ENCODE results near the gene BLCAP.
"Not testable (repeated sequence)": the region's sequence is repeated elsewhere in the genome, so short reads cannot be mapped to it uniquely, and the experiment has no call there.

The BLCAP gene

DNA sequence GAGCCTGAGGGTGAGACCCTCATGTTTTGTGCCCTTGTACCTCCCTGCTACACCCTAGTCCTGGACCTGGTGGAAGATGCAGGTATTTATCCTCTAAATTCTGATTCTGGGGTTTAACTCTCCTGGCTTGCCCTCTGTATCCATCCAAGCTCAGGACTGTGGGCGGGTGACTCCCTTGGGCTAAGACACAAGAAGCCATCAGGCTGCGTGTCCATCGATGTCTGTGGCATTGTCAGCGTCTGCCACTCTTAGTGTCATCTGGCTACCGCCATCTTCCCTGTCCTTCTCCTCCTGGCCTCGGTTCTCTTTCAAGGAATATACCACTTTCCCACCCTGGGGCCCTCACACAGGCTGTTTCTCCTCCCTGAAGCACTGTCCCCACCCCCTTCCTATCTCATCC lies 28.9 kb upstream of the BLCAP start:
- peak; percentile 5 for DNase-seq

GRCh38 chr20:37554721-37555298 lies 27.1 kb upstream of the BLCAP start:
- DNase-seq: peak; percentile 45

- no peak for DNase-seq
Measured at GRCh38 chr20:37552415-37552814, 24.7 kb upstream of the BLCAP start.

DNA sequence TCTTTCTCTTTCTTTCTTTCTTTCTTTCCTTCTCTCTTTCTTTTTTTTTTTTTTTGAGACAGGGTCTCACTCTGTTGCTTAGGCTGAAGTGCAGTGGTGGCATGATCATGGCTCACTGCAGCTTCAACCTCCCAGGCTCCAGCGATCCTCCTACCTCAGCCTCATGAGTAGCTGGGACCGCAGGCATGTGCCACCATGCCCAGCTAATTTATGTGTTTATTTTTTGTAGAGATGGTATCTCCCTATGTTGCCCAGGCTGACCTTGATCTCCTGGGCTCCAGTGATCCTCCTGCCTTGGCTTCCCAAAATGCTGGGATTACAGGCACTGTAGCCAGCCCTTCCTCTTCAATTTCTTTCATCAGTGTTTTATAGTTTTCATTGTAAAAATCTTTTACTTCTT lies 24.0 kb upstream of the BLCAP start:
- not testable (repeated sequence) for DNase-seq

DNA sequence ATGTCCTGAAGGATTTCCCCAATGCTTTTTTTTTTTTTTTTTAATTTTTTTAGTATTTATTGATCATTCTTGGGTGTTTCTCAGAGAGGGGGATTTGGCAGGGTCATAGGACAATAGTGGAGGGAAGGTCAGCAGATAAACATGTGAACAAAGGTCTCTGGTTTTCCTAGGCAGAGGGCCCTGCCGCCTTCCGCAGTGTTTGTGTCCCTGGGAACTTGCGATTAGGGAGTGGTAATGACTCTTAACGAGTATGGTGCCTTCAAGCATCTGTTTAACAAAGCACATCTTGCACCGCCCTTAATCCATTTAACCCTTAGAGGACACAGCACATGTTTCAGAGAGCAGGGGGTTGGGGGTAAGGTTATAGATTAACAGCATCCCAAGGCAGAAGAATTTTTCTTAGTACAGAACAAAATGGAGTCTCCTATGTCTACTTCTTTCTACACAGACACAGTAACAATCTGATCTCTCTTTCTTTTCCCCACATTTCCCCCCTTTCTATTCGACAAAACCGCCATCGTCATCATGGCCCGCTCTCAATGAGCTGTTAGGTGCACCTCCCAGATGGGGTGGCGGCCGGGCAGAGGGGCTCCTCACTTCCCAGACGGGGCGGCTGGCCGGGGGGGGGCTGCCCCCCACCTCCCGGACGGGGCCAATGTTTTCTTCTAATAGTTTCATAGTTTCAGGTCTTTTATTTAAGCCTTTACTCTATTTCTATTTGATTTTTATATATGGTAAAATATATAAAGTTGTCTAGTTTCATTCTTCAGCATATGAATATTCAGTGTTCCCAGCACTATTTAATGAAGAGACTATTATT lies 22.6 kb upstream of the BLCAP start:
- not testable (repeated sequence) for DNase-seq

GRCh38 chr20:37547912-37548311 lies 20.2 kb upstream of the BLCAP start:
- no peak for DNase-seq

DNA sequence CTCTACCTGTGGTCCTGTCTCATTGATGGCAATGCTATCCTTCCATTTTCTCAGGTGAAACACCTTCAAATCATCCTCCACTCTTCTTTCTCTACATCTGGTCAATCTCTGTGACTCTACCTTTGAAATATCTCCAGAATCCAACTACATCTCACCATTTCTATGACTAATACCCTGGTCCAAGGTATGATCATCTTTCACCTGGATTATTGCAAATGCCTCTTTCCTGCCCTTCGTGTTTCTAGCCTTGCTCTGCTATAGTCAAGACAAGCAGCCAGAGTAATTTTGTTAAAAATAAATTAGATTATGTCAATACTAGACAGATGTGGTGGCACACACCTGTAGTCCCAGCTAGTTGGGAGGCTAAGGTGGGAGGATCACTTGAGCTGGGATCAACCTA lies 17.8 kb upstream of the BLCAP start:
- DNase-seq: peak; percentile 8

DNA sequence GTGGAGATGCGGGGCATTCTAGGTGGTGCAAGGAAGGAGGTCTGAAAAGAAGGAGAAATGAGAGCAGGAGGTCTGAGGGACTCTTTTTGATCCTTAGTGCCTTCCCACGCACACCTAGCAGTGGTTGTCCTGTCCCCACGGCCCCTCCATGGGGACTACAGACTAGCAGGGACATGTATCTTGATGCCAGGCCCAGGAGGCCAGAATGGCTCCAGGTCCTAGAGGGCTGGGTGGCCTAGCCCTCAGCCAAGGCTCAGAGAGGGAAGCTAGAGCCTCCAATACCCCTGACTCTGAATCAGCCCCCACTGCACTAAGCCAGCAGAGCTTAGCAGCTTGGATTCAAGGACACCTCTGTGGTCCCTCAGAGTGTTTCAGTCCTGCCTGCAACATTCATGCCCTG lies 16.7 kb upstream of the BLCAP start:
- DNase-seq: peak; percentile 37

DNA sequence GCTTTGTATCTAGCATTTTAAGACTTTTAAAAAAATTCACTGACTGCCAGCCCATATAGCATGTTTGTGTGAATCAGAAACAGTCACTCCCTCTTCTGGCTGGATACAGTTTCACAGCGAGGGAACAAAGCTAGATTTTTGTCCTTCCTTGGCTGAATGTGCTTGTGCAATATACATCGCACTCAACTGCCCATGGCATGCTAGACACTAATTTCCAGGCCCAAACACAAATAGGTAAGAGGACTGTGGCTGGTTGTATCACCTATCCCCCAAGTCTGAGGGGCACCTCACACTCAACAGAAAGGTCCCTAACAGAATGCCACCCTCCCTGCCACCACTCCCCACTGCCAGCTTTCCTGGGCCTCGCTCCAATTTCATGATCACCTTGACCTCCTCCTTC lies 16.2 kb upstream of the BLCAP start:
- DNase-seq: peak; percentile 17

GRCh38 chr20:37542281-37542680 lies 14.6 kb upstream of the BLCAP start:
- DNase-seq: no peak

DNA sequence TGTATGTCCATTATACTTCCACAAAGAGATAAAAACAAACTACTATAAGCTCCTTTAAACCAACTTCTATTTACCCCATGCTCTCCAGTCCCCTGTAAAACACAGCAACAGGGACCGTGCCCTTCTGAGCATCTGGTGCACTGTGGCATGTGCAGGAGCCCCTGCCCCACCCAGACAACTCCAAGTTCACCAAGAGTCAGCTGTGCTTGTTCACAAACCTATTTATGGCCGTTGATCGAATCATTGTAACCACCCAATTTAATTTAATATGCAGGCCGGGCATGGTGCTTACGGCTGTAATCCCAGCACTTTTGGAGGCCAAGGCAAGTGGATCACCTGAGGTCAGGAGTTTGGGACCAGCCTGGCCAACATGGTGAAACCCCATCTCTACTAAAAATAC lies 13.7 kb upstream of the BLCAP start:
- DNase-seq: peak; percentile 42

- not testable (repeated sequence) for DNase-seq
Measured at GRCh38 chr20:37540838-37541237, 13.2 kb upstream of the BLCAP start.

DNA sequence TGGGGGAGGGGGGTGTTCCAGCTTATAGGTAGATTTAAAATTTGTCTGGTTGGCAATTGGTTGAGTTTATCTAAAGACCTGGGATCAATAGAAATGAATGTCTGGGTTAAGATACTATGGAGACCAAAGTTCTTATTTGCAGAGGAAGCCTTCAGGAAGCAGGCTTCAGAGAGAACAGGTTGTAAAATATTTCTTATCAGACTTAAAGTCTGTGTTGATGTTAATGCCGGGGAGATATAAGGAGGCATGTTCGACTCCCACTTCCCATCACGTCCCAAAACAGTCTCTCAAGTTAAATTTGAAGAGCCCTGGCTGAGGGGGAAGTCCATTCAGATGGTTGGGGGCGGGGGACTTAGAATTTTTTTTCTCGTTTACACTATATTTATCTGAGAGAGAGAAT lies 12.3 kb upstream of the BLCAP start:
- peak; percentile 9 for DNase-seq

- DNase-seq: peak; percentile 14
Measured at GRCh38 chr20:37539424-37539823, 11.7 kb upstream of the BLCAP start.

GRCh38 chr20:37538003-37538402 lies 10.3 kb upstream of the BLCAP start:
- peak; percentile 28 for DNase-seq

- peak; percentile 25 for DNase-seq
Measured at GRCh38 chr20:37537505-37537904, 9.8 kb upstream of the BLCAP start.

DNA sequence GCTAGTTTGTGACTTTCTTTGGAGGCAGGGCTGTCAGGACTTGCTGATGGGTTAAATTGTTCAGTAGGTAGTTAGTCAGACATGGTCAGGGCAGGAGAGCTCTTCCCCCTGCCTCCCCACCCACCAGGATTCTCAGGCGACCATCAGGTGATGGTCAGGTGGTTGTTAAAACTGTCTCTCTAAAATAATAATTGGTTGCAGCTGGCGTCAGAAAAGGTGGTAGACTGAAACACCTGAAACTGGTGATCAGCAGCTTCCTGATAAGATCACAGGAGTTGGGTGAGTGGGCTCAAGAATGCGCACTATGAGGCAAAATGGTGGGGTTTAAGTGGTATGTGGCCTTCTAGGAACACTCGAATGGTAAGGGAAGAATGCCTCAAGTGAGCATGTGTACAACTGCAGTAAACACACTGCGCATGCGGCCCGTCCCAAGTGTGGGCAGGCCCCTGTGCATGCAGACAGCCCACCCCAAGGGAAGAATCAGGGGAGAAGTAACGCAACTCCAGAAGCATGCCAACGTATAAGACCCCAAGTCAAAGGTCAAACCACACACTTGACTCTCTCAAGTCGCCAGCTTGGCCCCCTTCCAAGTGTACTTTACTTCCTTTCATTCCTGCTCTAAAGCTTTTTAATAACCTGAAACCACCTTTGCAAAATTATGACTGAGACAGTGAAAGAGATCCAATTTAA lies 7.9 kb upstream of the BLCAP start:
- DNase-seq: peak; percentile 31

DNA sequence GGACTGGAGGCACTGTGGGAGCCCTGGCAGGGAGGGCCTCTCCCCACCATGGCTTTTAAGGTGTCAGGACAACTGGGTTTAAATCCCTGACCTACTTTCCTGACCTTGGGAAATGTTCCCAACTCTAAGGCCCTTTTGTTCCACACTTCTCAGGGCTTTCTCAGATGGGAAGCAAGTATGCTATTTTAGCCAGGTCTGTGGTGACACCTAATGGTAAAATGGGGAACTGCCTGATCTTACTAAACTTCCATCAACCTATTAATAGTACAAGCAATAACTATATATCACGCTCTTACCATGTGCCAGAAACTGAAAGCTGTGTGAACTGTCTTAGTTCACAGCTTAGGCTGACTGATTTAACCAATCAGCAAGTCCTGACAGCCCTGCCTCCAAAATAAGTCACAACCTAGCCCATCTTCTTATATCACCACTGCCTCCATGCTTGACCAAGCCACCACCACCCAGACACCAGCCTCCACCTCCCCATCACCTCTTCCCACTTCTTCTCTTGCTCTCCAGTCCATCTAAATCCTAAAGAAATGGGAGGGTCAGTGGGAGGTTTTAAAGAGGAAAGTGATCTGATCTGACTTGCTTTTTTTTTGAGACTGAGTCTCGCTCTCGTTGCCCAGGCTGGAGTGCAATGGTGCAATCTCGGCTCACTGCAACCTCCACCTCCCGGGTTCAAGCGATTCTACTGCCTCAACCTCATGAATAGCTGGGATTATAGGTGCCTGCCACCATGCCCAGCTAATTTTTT lies 6.9 kb upstream of the BLCAP start:
- DNase-seq: peak; percentile 64

- no peak for DNase-seq
Measured at GRCh38 chr20:37533154-37533715, 5.6 kb upstream of the BLCAP start.

DNA sequence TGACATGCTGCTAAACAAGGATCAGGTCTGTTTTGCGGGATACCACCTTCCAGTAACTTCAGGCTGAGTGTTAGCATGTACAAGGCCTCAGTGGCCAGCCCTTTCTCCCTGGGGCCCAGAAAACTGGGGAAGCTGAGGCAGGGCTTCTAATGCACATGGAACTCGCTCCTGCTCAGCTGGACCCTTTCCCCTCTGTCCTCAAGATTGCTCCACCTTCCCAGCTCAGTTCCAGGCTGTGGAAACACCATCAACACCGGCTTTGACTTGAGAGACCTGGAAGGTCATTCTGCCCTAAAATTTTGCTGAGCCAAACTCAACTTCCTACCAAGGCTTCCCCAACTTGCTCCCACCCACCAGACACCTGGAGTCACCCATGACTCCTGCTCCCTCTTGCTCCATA lies 4.2 kb upstream of the BLCAP start:
- peak; percentile 19 for DNase-seq

DNA sequence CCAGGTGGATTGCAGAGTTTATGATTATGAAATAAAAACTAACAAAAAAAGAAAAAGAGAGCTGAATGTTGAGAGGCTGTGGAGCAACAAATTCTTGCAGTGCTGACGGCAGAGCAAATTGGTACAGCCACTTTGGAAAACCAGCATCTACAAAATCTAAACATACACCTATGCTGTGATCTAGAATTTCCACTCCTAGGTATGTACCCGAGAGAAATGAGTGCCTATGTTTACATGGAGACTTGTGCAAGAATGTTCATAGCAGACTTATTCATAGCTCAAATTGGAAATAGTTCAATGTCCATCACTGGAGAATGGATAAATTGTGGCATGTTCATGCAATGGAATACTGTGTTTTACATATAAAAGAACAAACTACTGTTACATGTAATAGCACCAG lies 3.0 kb upstream of the BLCAP start:
- DNase-seq: no peak

- peak; percentile 43 for DNase-seq
Measured at GRCh38 chr20:37529968-37530600, 2.4 kb upstream of the BLCAP start.

Data from activated effector memory CD4-positive, alpha-beta T cell treated with anti-CD3 and anti-CD28 coated beads, Interleukin-2, amount 50 U/mL, for 16 hours (primary cell).